Lower leg skin (tissue), 4 donors: ENCODE measurements around the gene PLA2G2C. TPM values are rescaled to one million over a fixed set of nuclear protein-coding genes. Genes with fewer than 3 reads are reported as not detected.

ENCODE experiments used
- DNase-seq, 2 donors: peaks; one replicate each; pipeline ENCODE4 v3.0.0-alpha.2; 2019; ENCODE audit warnings: low spot score in 2 of 2
- H3K4me3 ChIP-seq: fragments of 200-600 bp; sonication (generic); 2 replicates; pipeline ENCODE4 v1.5.1; 2017; ENCODE audit warnings: mild to moderate bottlenecking, low read depth; ENCODE audit not compliant: poor library complexity, severe bottlenecking
- CTCF ChIP-seq, 3 donors: fragments of 450-650 bp; IDR thresholded peaks; one replicate each; pipeline ENCODE4 v1.5.1; 2016; ENCODE audit warnings: antibody characterized with exemption in 3 of 3, mild to moderate bottlenecking in 3 of 3, moderate library complexity in 2 of 3
- POLR2A ChIP-seq, 2 donors: fragments of 450-650 bp; IDR thresholded peaks; one replicate each; pipeline ENCODE4 v1.6.1; 2016 to 2017; ENCODE audit warnings: antibody characterized with exemption in 2 of 2, mild to moderate bottlenecking in 1 of 2, moderate library complexity in 1 of 2
- WGBS, 2 donors: methylation state at CpG; one replicate each; pipeline ENCODE4 v1.1.5; 2018; 5-methylcytosine and 5-hydroxymethylcytosine counted together
- intact Hi-C: fragments of 100-400 bp; cut with DNase I; formaldehyde crosslinking; loops from one replicate; pipeline ENCODE4 v1.15.0; 2023; ENCODE audit warnings: low total_unique reads
- total RNA-seq, 4 donors: library from RNA; depleted of rRNA; stranded (reverse); fragments of >200 nt; gene quantifications; one replicate each; pipeline ENCODE4 v1.1.0, GENCODE V29; 2016

The PLA2G2C gene
- total RNA-seq, 4 donors from 2014 or later, result 0.10 TPM; not detected in 3

GRCh38 chr1:20190256-20191160 lies 4.2 kb upstream of the PLA2G2C start:
- intact Hi-C loops, result no loop called here
- TF ChIP-seq POLR2A (IDR thresholded peaks at IDR 0.05) (no peak), CTCF (IDR thresholded peaks at IDR 0.05) (no peak)
- H3K4me3 ChIP-seq, result no peak overlapping the region
- WGBS, 2 donors, result 84 to 86% methylated on average over 19 of the region's 19 CpGs
- no peak for DNase-seq

- intact Hi-C loops, result no loop called here
- 88 to 92% methylated on average over 4 of the region's 4 CpGs for WGBS, 2 donors
- no peak overlapping the region for H3K4me3 ChIP-seq
- TF ChIP-seq CTCF (IDR thresholded peaks at IDR 0.05) (no peak), POLR2A (IDR thresholded peaks at IDR 0.05) (no peak)
- DNase-seq, result no peak
Measured at GRCh38 chr1:20189664-20190063, 3.3 kb upstream of the PLA2G2C start.

- no peak overlapping the region for H3K4me3 ChIP-seq
- no peak for TF ChIP-seq CTCF (IDR thresholded peaks at IDR 0.05)
- no peak for TF ChIP-seq POLR2A (IDR thresholded peaks at IDR 0.05)
- intact Hi-C loops, result no loop called here
- 66 to 74% methylated on average over 4 of the region's 4 CpGs for WGBS, 2 donors
- DNase-seq, result no peak
Measured at GRCh38 chr1:20188455-20188817, 2.1 kb upstream of the PLA2G2C start.

GRCh38 chr1:20187813-20188454 lies 1.6 kb upstream of the PLA2G2C start:
- WGBS, 2 donors, result 48 to 56% methylated on average over 4 of the region's 4 CpGs

GRCh38 chr1:20187103-20187812 lies 940 bp upstream of the PLA2G2C start:
- WGBS, 2 donors, result 42 to 48% methylated on average over 7 of the region's 7 CpGs
- intact Hi-C loops, result no loop called here
- no peak overlapping the region for H3K4me3 ChIP-seq
- no peak for TF ChIP-seq CTCF (IDR thresholded peaks at IDR 0.05)
- TF ChIP-seq POLR2A (IDR thresholded peaks at IDR 0.05), result no peak
- DNase-seq, result no peak

More at GRCh38 chr1:20187813-20188454, 1.6 kb upstream of the PLA2G2C start:
- H3K4me3 ChIP-seq, result no peak overlapping the region
- no peak for DNase-seq
- intact Hi-C loops, result no loop called here
- TF ChIP-seq POLR2A (IDR thresholded peaks at IDR 0.05) (no peak), CTCF (IDR thresholded peaks at IDR 0.05) (no peak)
